Neural cell (in vitro differentiated cells): ENCODE results near the gene HNRNPM.

Experiments
- POLR2AphosphoS5 ChIP-seq: IDR thresholded peaks from 2 replicates; pipeline ENCODE4 v1.6.1; 2012
- RAD21 ChIP-seq: fragments of 450-650 bp; conservative IDR thresholded peaks from 2 replicates; pipeline ENCODE4 v1.6.1; 2014; ENCODE audit warnings: antibody characterized with exemption, mild to moderate bottlenecking, moderate library complexity
- REST ChIP-seq: IDR thresholded peaks from 2 replicates; pipeline ENCODE4 v1.6.1; 2012; ENCODE audit warnings: borderline replicate concordance
- TAF1 ChIP-seq: IDR thresholded peaks from 2 replicates; pipeline ENCODE4 v1.6.1; 2012; ENCODE audit warnings: low read depth

- TF ChIP-seq POLR2AphosphoS5 (no peak), REST (no peak), TAF1 (no peak), RAD21 (no peak)
These were observed 30.2 kb downstream of the HNRNPM start for GRCh38 chr19:8475005-8475404.
